Stimulated activated CD8-positive, alpha-beta memory T cell treated with anti-CD3 and anti-CD28 coated beads, Interleukin-15, amount 100 ng/mL, for 48 hours (primary cell): ENCODE measurements around the gene DRGX.

Source experiments
- DNase-seq, 2 donors: peaks; one replicate each; pipeline ENCODE4 v3.0.0-alpha.2; 2020; ENCODE audit warnings: low read depth in 2 of 2

DRGX gene

DNA sequence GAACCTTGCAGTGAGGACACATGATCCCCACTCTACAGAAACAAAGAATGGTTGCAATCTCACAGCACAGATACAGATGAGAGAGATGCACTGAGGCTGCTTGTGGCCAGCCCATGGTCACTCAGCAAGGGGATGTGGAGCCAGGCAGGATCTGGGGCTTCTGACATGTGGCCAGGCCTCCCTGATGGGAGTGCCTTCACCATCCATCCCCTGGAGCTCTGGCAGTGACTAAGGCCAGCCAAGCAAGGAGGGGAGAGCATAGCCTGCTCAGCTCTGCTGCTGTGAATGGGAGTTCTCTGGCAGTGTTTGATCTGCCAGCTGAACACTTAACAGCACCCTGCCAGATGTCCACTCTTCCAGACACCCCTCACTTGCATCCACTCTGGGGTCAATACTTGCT is 77.1 kb downstream of the DRGX start:
- no peak for DNase-seq

GRCh38 chr10:49318028-49318427 is 77.9 kb downstream of the DRGX start:
- no peak for DNase-seq

GRCh38 chr10:49314806-49315205 is 81.1 kb downstream of the DRGX start:
- no peak for DNase-seq
